ENCODE measurements around the gene SPAG17. TPM values are rescaled to one million over a fixed set of nuclear protein-coding genes. Genes with fewer than 3 reads are reported as not detected.

Gene SPAG17
- total and polyA plus RNA-seq, 2 of the 13 experiments (the other 11 are each of a cell fraction or from before 2014, with no cell fraction given), result not detected

DNA sequence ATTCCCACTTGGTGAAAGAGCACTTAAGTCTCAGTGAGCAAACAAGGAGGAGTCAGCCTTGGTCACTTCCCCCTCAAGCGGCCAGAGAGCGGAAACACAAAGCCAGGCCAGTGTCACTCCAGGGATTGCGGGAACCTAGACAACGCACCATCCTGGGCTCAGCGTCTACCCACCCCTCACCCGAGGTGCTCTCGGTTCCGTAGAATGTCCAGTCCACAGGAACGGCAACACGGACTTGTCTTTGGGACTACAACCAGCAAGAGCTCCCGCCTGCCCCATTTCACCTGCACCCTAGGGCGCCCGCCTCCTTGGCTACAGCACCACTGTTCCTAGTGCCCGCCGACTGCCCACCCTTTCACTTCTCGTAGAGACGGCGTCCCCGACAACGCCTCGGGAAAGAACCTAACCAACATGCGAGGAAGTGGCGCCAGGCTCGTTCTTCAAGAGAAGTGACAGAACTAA, 256.1 kb downstream of the SPAG17 start (continued):
- TF ChIP-seq E2F1 (CRISPR knock-in tag; IDR thresholded peaks at IDR 0.05) (no peak), POLR2AphosphoS2 (IDR thresholded peaks at IDR 0.05; ENCODE audit: low read depth, low read length) (no peak), FOSL2 (CRISPR knock-in tag; IDR thresholded peaks at IDR 0.05) (no peak), RFX1 (IDR thresholded peaks at IDR 0.05) (peak; percentile 14; the same call in 1 of the 2 replicates), AGO1 (IDR thresholded peaks at IDR 0.05; ENCODE audit: low read depth, low read length, poor library complexity, severe bottlenecking) (no peak), TCF7L2 (IDR thresholded peaks at IDR 0.05; ENCODE audit: low read depth, low read length) (no peak), PAX8 (CRISPR knock-in tag; IDR thresholded peaks at IDR 0.05; ENCODE audit: borderline replicate concordance) (0 out of 2 replicates have a peak, but pooled peaks have one; percentile 12), ZSCAN25 (CRISPR knock-in tag; IDR thresholded peaks at IDR 0.05) (no peak), HNF4G (IDR thresholded peaks at IDR 0.05; ENCODE audit: borderline replicate concordance, low read depth, low read length) (no peak), HNF4G (CRISPR knock-in tag; IDR thresholded peaks at IDR 0.05; ENCODE audit: borderline replicate concordance, low read depth) (no peak), ZBTB49 (CRISPR knock-in tag; IDR thresholded peaks at IDR 0.05; ENCODE audit: borderline replicate concordance) (no peak), TBL1XR1 (IDR thresholded peaks at IDR 0.05; ENCODE audit: borderline replicate concordance, low read length, partially characterized antibody) (no peak), MIER3 (CRISPR knock-in tag; IDR thresholded peaks at IDR 0.05; ENCODE audit: borderline replicate concordance) (no peak), CEBPG (CRISPR knock-in tag; IDR thresholded peaks at IDR 0.05) (no peak), ZNF775 (CRISPR knock-in tag; IDR thresholded peaks at IDR 0.05; ENCODE audit: borderline replicate concordance) (no peak), ZNF75D (CRISPR knock-in tag; IDR thresholded peaks at IDR 0.05; ENCODE audit: borderline replicate concordance) (no peak), KLF15 (CRISPR knock-in tag; IDR thresholded peaks at IDR 0.05; ENCODE audit: borderline replicate concordance) (no peak), ZNF589 (CRISPR knock-in tag; conservative IDR thresholded peaks at IDR 0.05) (no peak), ZNF382 (CRISPR knock-in tag; IDR thresholded peaks at IDR 0.05; ENCODE audit: borderline replicate concordance) (no peak), POLR2AphosphoS5 (IDR thresholded peaks at IDR 0.05; ENCODE audit: low read depth, low read length) (no peak), SALL1 (CRISPR knock-in tag; IDR thresholded peaks at IDR 0.05) (no peak), WIZ (CRISPR knock-in tag; IDR thresholded peaks at IDR 0.05) (0 out of 2 replicates have a peak, but pooled peaks have one; percentile 2), HES4 (CRISPR knock-in tag; IDR thresholded peaks at IDR 0.05; ENCODE audit: borderline replicate concordance) (no peak), THAP11 (CRISPR knock-in tag; IDR thresholded peaks at IDR 0.05) (no peak), ZNF777 (CRISPR knock-in tag; IDR thresholded peaks at IDR 0.05) (0 out of 2 replicates have a peak, but pooled peaks have one; percentile 17)
- TF ChIP-seq, protein P1, sequence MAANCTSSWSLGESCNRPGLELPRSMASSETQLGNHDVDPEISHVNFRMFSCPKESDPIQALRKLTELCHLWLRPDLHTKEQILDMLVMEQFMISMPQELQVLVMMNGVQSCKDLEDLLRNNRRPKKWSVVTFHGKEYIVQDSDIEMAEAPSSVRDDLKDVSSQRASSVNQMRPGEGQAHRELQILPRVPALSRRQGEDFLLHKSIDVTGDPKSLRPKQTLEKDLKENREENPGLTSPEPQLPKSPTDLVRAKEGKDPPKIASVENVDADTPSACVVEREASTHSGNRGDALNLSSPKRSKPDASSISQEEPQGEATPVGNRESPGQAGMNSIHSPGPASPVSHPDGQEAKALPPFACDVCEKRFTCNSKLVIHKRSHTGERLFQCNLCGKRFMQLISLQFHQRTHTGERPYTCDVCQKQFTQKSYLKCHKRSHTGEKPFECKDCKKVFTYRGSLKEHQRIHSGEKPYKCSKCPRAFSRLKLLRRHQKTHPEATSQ (CRISPR knock-in tag; IDR thresholded peaks at IDR 0.05; ENCODE audit: borderline replicate concordance), result no peak
- TF ChIP-seq, protein P2, sequence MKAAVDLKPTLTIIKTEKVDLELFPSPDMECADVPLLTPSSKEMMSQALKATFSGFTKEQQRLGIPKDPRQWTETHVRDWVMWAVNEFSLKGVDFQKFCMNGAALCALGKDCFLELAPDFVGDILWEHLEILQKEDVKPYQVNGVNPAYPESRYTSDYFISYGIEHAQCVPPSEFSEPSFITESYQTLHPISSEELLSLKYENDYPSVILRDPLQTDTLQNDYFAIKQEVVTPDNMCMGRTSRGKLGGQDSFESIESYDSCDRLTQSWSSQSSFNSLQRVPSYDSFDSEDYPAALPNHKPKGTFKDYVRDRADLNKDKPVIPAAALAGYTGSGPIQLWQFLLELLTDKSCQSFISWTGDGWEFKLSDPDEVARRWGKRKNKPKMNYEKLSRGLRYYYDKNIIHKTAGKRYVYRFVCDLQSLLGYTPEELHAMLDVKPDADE (CRISPR knock-in tag; IDR thresholded peaks at IDR 0.05), result no peak
